ENCODE measurements around the gene PXK.

DNA sequence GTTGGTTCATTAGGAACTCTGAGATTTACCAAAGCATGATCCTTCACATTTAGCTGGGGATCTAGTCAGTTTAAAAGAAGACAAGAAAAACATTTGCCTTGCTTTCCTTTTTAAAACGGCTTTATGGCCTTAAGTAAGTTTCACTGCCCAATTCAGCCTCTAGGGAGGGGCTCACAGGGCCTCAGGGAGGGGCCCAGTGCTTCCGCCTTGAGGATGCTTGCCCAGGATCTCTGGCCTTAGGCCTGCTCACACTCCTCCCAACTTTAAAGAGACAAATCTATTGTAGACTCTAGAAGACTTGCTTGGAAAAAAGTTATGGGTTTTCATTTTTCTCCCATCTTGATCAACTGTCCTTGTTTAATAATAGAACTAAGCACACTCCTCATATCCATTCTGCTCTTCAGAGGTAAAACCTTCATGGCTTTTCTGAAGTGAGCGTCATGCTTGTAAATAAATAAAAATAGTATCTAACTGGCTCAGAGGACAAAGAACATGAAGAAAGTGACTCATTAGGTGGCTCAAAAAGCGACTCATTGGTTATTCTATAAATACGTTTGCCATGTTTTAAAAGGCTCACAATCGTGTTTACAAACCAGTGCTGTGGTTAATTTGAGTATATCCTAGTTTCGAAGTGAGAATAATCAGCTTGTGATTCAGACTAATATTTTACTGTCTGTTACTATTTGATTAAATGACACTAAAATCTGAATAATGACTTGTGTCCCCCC is 87.3 kb downstream of the PXK start:
- TF ChIP-seq POLR2AphosphoS5 (IDR thresholded peaks at IDR 0.05; ENCODE audit: borderline replicate concordance, low read depth, low read length) (no peak), EZH2 (IDR thresholded peaks at IDR 0.05) (no peak), FOXP2 (optimal IDR thresholded peaks at IDR 0.05; ENCODE audit: control extremely low read depth, extremely low read length, insufficient read depth) (no peak)

Measured in SK-N-MC (cell line).